K562 (cell line): Measurements from ENCODE around the gene BAD. TPM values are rescaled to one million over a fixed set of nuclear protein-coding genes. Genes with fewer than 3 reads are reported as not detected.

Experiments
- CHD2 ChIP-seq: IDR thresholded peaks from 2 replicates; pipeline ENCODE4 v1.6.1; 2011; ENCODE audit warnings: low read depth, low read length
- FUS ChIP-seq: fragments of 200-400 bp; formaldehyde crosslinking; optimal IDR thresholded peaks from 2 replicates; pipeline ENCODE3; 2017; ENCODE audit warnings: low read depth, low read length
- GTF2E2 ChIP-seq: fragments of 200-800 bp; sonication (Bioruptor generic); IDR thresholded peaks from 2 replicates; pipeline ENCODE4 v1.6.1; 2016; ENCODE audit warnings: missing genetic modification characterization, missing compliant biosample characterization
- HNRNPH1 ChIP-seq: fragments of 200-400 bp; formaldehyde crosslinking; optimal IDR thresholded peaks from 2 replicates; pipeline ENCODE3; 2017; ENCODE audit warnings: low read depth, mild to moderate bottlenecking, low read length, moderate library complexity
- ILK ChIP-seq: fragments of 450-650 bp; IDR thresholded peaks from 2 replicates; pipeline ENCODE4 v1.6.1; 2016; ENCODE audit warnings: missing genetic modification characterization, low read depth, mild to moderate bottlenecking, missing compliant biosample characterization, moderate library complexity, borderline replicate concordance
- KLF16 ChIP-seq: IDR thresholded peaks from 2 replicates; pipeline ENCODE4 v1.6.1; 2016; ENCODE audit warnings: antibody characterized with exemption
- MAFK ChIP-seq: IDR thresholded peaks from 2 replicates; pipeline ENCODE4 v1.6.1; 2011; ENCODE audit warnings: low read length, improper control_type of control experiment
- NCOA2 ChIP-seq, 2 experiments: fragments of 450-650 bp; IDR thresholded peaks; 2 replicates each; pipeline ENCODE4 v1.6.1; 2018; ENCODE audit warnings: mild to moderate bottlenecking in 2 of 2, moderate library complexity in 1 of 2; ENCODE audit not compliant: partially characterized antibody in 2 of 2
- NELFE ChIP-seq: IDR thresholded peaks from 2 replicates; pipeline ENCODE4 v1.6.1; 2011; ENCODE audit warnings: mild to moderate bottlenecking; ENCODE audit not compliant: insufficient read depth, insufficient read length
- NFYB ChIP-seq: IDR thresholded peaks from 2 replicates; pipeline ENCODE4 v1.6.1; 2011; ENCODE audit warnings: mild to moderate bottlenecking, moderate library complexity; ENCODE audit not compliant: insufficient read length; ENCODE audit errors: extremely low read depth
- PURB ChIP-seq: sonication (generic); formaldehyde crosslinking; IDR thresholded peaks from 2 replicates; pipeline ENCODE4 v1.9.0; 2021; ENCODE audit warnings: low read depth, mild to moderate bottlenecking, missing genetic modification reagents
- RAD21 ChIP-seq, 2 experiments: fragments of 250-450 bp in 1 of 2; fragments of 450-650 bp in 1 of 2; sonication (Bioruptor Pico) in 1 of 2; formaldehyde crosslinking in 1 of 2; IDR thresholded peaks in 1 of 2; conservative IDR thresholded peaks in 1 of 2; 2 replicates each; pipeline versions ENCODE4 v1.4.0 to v1.8.0; 2020 to 2022; ENCODE audit warnings: mild to moderate bottlenecking in 2 of 2, moderate library complexity in 1 of 2
- RBM14 ChIP-seq: fragments of 200-400 bp; formaldehyde crosslinking; IDR thresholded peaks from 2 replicates; pipeline ENCODE4 v1.6.1; 2018; ENCODE audit warnings: low read depth, mild to moderate bottlenecking, low read length, moderate library complexity, borderline replicate concordance; ENCODE audit not compliant: insufficient read depth
- SOX6 ChIP-seq: fragments of 450-650 bp; IDR thresholded peaks from 2 replicates; pipeline ENCODE4 v1.6.1; 2014; ENCODE audit warnings: mild to moderate bottlenecking
- TAF15 ChIP-seq: fragments of 200-400 bp; formaldehyde crosslinking; IDR thresholded peaks from 2 replicates; pipeline ENCODE4 v1.6.1; 2017; ENCODE audit warnings: mild to moderate bottlenecking, low read depth, low read length, moderate library complexity
- TEAD1 ChIP-seq, 2 experiments: fragments of 450-650 bp in 1 of 2; sonication (generic) in 1 of 2; formaldehyde crosslinking; IDR thresholded peaks; 2 replicates each; pipeline versions ENCODE4 v1.4.0 to v1.8.0; 2020 to 2022; ENCODE audit warnings: mild to moderate bottlenecking in 2 of 2, missing genetic modification reagents in 1 of 2
- ZNF12 ChIP-seq: sonication (generic); formaldehyde crosslinking; IDR thresholded peaks from 2 replicates; pipeline ENCODE4 v1.4.0; 2020; ENCODE audit warnings: mild to moderate bottlenecking, missing genetic modification reagents
- ZNF217 ChIP-seq: sonication (generic); formaldehyde crosslinking; IDR thresholded peaks from 2 replicates; pipeline ENCODE4 v1.8.0; 2022; ENCODE audit warnings: mild to moderate bottlenecking, missing genetic modification reagents
- ZNF324 ChIP-seq: fragments of 250-450 bp; sonication (Bioruptor Pico); IDR thresholded peaks from 2 replicates; pipeline ENCODE4 v1.4.0; 2020; ENCODE audit warnings: mild to moderate bottlenecking
- ZNF592 ChIP-seq: fragments of 450-650 bp; IDR thresholded peaks from 2 replicates; pipeline ENCODE4 v1.6.1; 2017; ENCODE audit warnings: antibody characterized with exemption, mild to moderate bottlenecking
- ZNF699 ChIP-seq: fragments of 250-450 bp; sonication (Bioruptor Pico); IDR thresholded peaks from 2 replicates; pipeline ENCODE4 v1.8.0; 2021; ENCODE audit warnings: mild to moderate bottlenecking, moderate library complexity; ENCODE audit not compliant: insufficient replicate concordance
- ZNF780A ChIP-seq: fragments of 250-450 bp; sonication (Bioruptor Pico); IDR thresholded peaks from 2 replicates; pipeline ENCODE4 v1.5.0; 2021; ENCODE audit warnings: mild to moderate bottlenecking
- ZZZ3 ChIP-seq: fragments of 450-650 bp; IDR thresholded peaks from 2 replicates; pipeline ENCODE4 v1.6.1; 2016; ENCODE audit warnings: antibody characterized with exemption, mild to moderate bottlenecking, moderate library complexity
- polyA plus RNA-seq, 8 experiments: library from polyadenylated mRNA; depleted of rRNA in 4 of 8; stranded (reverse) in 5 of 8; unstranded in 3 of 8; fragments of >200 nt; fragmentation: Nextera tagmentation in 2 of 8; fragmentation: Illumina TruSeq in 1 of 8; extraction: Ambion mirVana in 2 of 8; extraction: Trizol in 1 of 8; gene quantifications; 2 replicates each; pipeline versions ENCODE4 v1.2.1 to v1.2.3, GENCODE V29; 2011 to 2014; ENCODE audit warnings: inconsistent platforms in 1 of 8, missing spikeins in 1 of 8
- total RNA-seq, 7 experiments: library from RNA; depleted of rRNA in 6 of 7; stranded (reverse); fragments of >200 nt in 6 of 7; fragmentation: Illumina TruSeq in 2 of 7; extraction: Trizol in 2 of 7; gene quantifications; 2 replicates each; pipeline versions ENCODE4 v1.2.1 to v1.2.3, GENCODE V29; 2011 to 2021; ENCODE audit warnings: low replicate concordance in 1 of 7
- TF ChIP-seq, protein P1 (sequence below): fragments of 200-800 bp; sonication (Bioruptor generic); IDR thresholded peaks from 2 replicates; pipeline ENCODE4 v1.6.1; 2017; ENCODE audit warnings: missing genetic modification characterization, missing compliant biosample characterization

The BAD gene
- total and polyA plus RNA-seq, 9 of the 15 experiments (the other 6 are each of a cell fraction or from before 2014, with no cell fraction given): 0.61 to 45.6 (median 11.8) TPM

DNA sequence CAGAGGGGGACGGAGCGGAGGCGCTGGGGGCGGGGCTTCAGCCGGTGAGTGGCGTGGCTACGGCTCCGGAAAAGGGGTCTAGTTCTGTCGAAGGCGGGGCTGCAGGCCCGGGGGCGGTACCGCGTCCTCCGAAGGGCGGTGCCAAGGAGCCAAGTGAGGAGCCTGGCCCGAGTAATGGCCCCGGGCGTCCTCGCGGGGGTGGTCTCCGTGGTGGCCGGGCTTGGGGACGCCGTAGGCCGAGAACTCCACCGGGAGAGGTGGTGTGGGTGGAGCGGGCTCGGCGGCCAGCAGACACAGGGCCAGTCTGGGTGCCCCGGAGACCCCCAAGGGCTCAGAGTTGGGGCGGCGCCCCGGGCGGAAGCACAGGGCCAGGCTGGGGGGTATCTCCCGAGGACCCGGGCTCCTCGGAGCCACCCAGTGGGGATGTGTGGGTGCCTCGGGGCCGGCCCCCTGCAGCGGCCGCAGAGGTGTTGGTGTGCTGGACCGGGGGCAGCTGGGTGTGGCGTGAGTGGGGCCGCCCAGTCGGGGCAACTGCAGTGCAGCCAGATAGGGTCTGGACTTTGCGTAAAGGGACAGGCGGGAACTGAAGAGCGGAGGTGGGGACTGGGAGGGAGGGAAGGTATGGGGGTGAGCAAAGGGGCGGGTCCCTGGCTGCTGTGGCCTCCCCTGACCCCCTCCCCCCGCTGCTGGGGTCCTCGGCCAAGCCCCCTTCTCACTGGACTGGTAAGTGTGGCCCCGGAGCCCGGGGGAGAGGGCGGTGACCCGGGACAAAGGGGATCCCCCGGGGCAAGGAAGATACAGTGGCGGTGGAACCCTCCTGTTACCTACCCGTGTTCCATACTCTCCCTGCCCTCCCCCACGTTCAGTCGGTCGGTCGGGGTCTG is 42.7 kb downstream of the BAD start (continued):
- TF ChIP-seq ZNF780A (CRISPR knock-in tag) (no peak), ZZZ3 (no peak), PURB (CRISPR knock-in tag) (no peak), GTF2E2 (no peak), ZNF324 (CRISPR knock-in tag) (no peak), NELFE (no peak), SOX6 (no peak), RAD21 (CRISPR knock-in tag; conservative IDR thresholded peaks at IDR 0.05 in 1 of 2, IDR thresholded peaks at IDR 0.05 in 1 of 2) (0 out of 4 replicates have a peak, but pooled peaks of 1 of the 2 experiments have one; percentile 8), HNRNPH1 (no peak), KLF16 (no peak), MAFK (no peak), ZNF12 (CRISPR knock-in tag) (no peak), FUS (no peak), NCOA2 (IDR thresholded peaks at IDR 0.05; ENCODE audit: partially characterized antibody in 2 of 2) (no peak), ILK (tag) (no peak), ZNF592 (no peak), RBM14 (no peak), NFYB (no peak), ZNF217 (CRISPR knock-in tag) (no peak), TEAD1 (CRISPR knock-in tag; IDR thresholded peaks at IDR 0.05) (peak in 1 of 2 experiments; percentile 48; a peak in 1 of 4 replicates), TAF15 (no peak), CHD2 (no peak), ZNF699 (no peak)
- TF ChIP-seq, protein P1, sequence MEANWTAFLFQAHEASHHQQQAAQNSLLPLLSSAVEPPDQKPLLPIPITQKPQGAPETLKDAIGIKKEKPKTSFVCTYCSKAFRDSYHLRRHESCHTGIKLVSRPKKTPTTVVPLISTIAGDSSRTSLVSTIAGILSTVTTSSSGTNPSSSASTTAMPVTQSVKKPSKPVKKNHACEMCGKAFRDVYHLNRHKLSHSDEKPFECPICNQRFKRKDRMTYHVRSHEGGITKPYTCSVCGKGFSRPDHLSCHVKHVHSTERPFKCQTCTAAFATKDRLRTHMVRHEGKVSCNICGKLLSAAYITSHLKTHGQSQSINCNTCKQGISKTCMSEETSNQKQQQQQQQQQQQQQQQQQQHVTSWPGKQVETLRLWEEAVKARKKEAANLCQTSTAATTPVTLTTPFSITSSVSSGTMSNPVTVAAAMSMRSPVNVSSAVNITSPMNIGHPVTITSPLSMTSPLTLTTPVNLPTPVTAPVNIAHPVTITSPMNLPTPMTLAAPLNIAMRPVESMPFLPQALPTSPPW: peak; percentile 33
